CD4-positive, CD25-positive, alpha-beta regulatory T cell (primary cell): ENCODE data around the gene RFPL4AL1. TPM values are rescaled to one million over a fixed set of nuclear protein-coding genes. Genes with fewer than 3 reads are reported as not detected.
"Not testable (repeated sequence)": the region's sequence is repeated elsewhere in the genome, so short reads cannot be mapped to it uniquely, and the experiment has no call there.

Experiments
- ATAC-seq, 2 donors: fragments of 150-1000 bp; cut with Tn5 transposase; one replicate each; pipeline ENCODE4 v1.10.0; 2021; ENCODE audit warnings: low read depth in 2 of 2, moderate number of reproducible peaks in 2 of 2, moderate library complexity in 1 of 2
- DNase-seq, 3 donors: peaks; one replicate each; pipeline versions ENCODE4 v3.0.0 to v3.0.0-alpha.2; 2012 to 2022; ENCODE audit warnings: mixed read lengths in 1 of 3
- H3K27ac ChIP-seq: one replicate; pipeline ENCODE4 v1.7.0; 2013; ENCODE audit warnings: mild to moderate bottlenecking, low read length; ENCODE audit not compliant: insufficient read depth, poor library complexity, severe bottlenecking
- H3K27me3 ChIP-seq: one replicate; pipeline ENCODE4 v1.7.0; 2013; ENCODE audit warnings: low read length; ENCODE audit not compliant: control insufficient read depth, insufficient read depth
- H3K36me3 ChIP-seq: one replicate; pipeline ENCODE4 v1.7.0; 2013; ENCODE audit warnings: mild to moderate bottlenecking, low read length, moderate library complexity; ENCODE audit not compliant: control insufficient read depth, insufficient read depth
- H3K4me1 ChIP-seq: 2 replicates; pipeline ENCODE4 v1.7.0; 2013; ENCODE audit warnings: mild to moderate bottlenecking, low read length; ENCODE audit not compliant: insufficient read depth, control insufficient read depth, poor library complexity, severe bottlenecking
- H3K4me3 ChIP-seq: one replicate; pipeline ENCODE4 v1.7.0; 2013; ENCODE audit warnings: low read depth, mild to moderate bottlenecking, low read length, moderate library complexity
- H3K9me3 ChIP-seq, 2 experiments: 1 replicate in 1 of 2; 2 replicates in 1 of 2; pipeline ENCODE4 v1.7.0; 2013; ENCODE audit warnings: low read length in 2 of 2, mild to moderate bottlenecking in 1 of 2, moderate library complexity in 1 of 2; ENCODE audit not compliant: control insufficient read depth in 2 of 2
- H3K27ac Mint-ChIP-seq, 3 donors: one replicate each; pipeline ENCODE4 v1.8.0; 2020 to 2022; ENCODE audit warnings: mild to moderate bottlenecking in 3 of 3, mixed read lengths in 3 of 3, moderate library complexity in 2 of 3
- H3K27me3 Mint-ChIP-seq: one replicate; pipeline ENCODE4 v1.8.0; 2022; ENCODE audit warnings: mild to moderate bottlenecking, mixed read lengths
- H3K36me3 Mint-ChIP-seq: one replicate; pipeline ENCODE4 v1.8.0; 2020; ENCODE audit warnings: mixed read lengths
- H3K4me1 Mint-ChIP-seq, 4 donors: one replicate each; pipeline ENCODE4 v1.8.0; 2020 to 2022; ENCODE audit warnings: mixed read lengths in 4 of 4, mild to moderate bottlenecking in 1 of 4
- H3K4me3 Mint-ChIP-seq, 4 donors: one replicate each; pipeline ENCODE4 v1.8.0; 2020 to 2022; ENCODE audit warnings: mild to moderate bottlenecking in 4 of 4, mixed read lengths in 4 of 4, moderate library complexity in 3 of 4
- H3K9me3 Mint-ChIP-seq, 7 donors: one replicate each; pipeline ENCODE4 v1.8.0; 2020 to 2022; ENCODE audit warnings: mixed read lengths in 7 of 7, mild to moderate bottlenecking in 3 of 7, moderate library complexity in 2 of 7
- polyA plus RNA-seq, 4 donors: library from polyadenylated mRNA; unstranded; fragments of 300-500 nt; fragmentation: Illumina TruSeq; gene quantifications; one replicate each; pipeline ENCODE4 v1.2.3, GENCODE V29; 2021
- total RNA-seq: library from RNA; stranded (reverse); gene quantifications from one replicate; pipeline ENCODE4 v1.2.3, GENCODE V29; 2022

Gene RFPL4AL1
- total and polyA plus RNA-seq, 5 donors from 2014 or later = not detected

GRCh38 chr19:55756808-55757207 is 12.1 kb upstream of the RFPL4AL1 start:
- not testable (repeated sequence) for DNase-seq, H3K4me3 Mint-ChIP-seq, H3K27ac ChIP-seq, H3K9me3 ChIP-seq, ATAC-seq, H3K4me3 ChIP-seq, H3K4me1 ChIP-seq, H3K27ac Mint-ChIP-seq, H3K9me3 Mint-ChIP-seq, H3K4me1 Mint-ChIP-seq, H3K36me3 Mint-ChIP-seq, H3K27me3 Mint-ChIP-seq, H3K27me3 ChIP-seq, H3K36me3 ChIP-seq

DNA sequence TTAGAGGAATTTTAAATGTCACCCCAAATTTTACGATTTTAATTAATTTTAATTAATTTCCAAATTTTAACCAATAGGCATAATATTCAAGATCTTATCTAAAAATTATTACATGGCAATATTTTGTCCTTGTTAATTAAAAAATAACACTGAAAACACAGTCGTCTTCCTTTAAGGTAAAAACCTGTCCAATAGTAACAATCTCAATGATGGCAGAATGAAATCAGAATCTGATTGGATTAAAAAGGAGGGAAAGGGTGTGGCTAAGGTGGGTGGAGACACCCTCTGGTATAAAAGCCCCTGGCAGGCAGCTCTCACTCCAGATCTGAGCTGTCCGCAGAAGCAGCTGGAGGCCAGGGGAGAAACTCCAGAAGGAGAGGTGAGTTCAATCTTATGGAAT is 10.1 kb upstream of the RFPL4AL1 start, which contains the start of gene RFPL4A:
Gene RFPL4A, plus strand, starts transcription at position 301 of the 400 bp plus-strand sequence. CDS start 2,704 bp downstream, outside the sequence.
- H3K27me3 Mint-ChIP-seq, H3K4me1 Mint-ChIP-seq, H3K36me3 ChIP-seq, H3K4me3 ChIP-seq, H3K27ac ChIP-seq, H3K4me1 ChIP-seq, H3K9me3 ChIP-seq, H3K9me3 Mint-ChIP-seq, H3K27me3 ChIP-seq, H3K27ac Mint-ChIP-seq, DNase-seq, H3K4me3 Mint-ChIP-seq, ATAC-seq, H3K36me3 Mint-ChIP-seq: not testable (repeated sequence)

DNA sequence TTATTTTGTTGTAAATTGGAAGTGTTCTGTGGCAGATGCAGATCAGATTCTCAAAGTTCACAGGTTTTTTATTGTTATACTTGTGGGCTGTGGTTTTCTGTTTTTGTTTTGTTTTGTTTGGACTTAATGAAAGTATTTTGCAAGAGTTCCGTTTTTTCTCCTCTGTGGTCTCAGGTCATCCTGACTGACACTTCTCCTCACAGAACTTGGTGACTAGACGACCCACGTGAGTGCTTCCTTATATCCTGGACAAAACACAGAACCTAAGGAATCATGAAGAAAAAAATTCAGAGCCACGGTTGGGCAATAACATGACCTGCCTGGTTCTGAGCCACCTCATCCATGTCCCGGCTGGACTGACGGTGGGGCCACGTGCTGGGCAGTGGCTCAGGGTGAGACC is 2.5 kb upstream of the RFPL4AL1 start:
- no peak overlapping the region for H3K27ac ChIP-seq

GRCh38 chr19:55769632-55770031 is 714 bp downstream of the RFPL4AL1 start:
- not testable (repeated sequence) for ATAC-seq, H3K9me3 ChIP-seq, H3K4me3 Mint-ChIP-seq, H3K4me1 ChIP-seq, H3K9me3 Mint-ChIP-seq, H3K36me3 ChIP-seq, H3K27ac Mint-ChIP-seq, H3K27me3 ChIP-seq, DNase-seq, H3K4me1 Mint-ChIP-seq, H3K36me3 Mint-ChIP-seq, H3K27me3 Mint-ChIP-seq, H3K4me3 ChIP-seq, H3K27ac ChIP-seq

More for the DNA sequence above, 2.5 kb upstream of the RFPL4AL1 start:
- DNase-seq = no peak
- peaks cover 0 to 8% (median 0%) of the 10 kb centered on the region in 7 donors for H3K9me3 Mint-ChIP-seq
- Histone ChIP-seq H3K4me1 (no peaks in the 10 kb centered on the region), H3K4me3 (no peak overlapping the region), H3K9me3 (no peaks in the 10 kb centered on the region), H3K27me3 (no peaks in the 10 kb centered on the region), H3K36me3 (no peaks in the 10 kb centered on the region)
- H3K27ac Mint-ChIP-seq = no peak overlapping the region
- H3K27me3 Mint-ChIP-seq = peaks cover 4% of the 10 kb centered on the region
- H3K4me3 Mint-ChIP-seq = no peak overlapping the region
- H3K4me1 Mint-ChIP-seq = no peaks in the 10 kb centered on the region
- ATAC-seq = no peak
- H3K36me3 Mint-ChIP-seq = no peaks in the 10 kb centered on the region

GRCh38 chr19:55777528-55777927 is 8.6 kb downstream of the RFPL4AL1 start:
- H3K4me1 Mint-ChIP-seq = peaks cover 0 to 4% (median 0%) of the 10 kb centered on the region in 4 donors

DNA sequence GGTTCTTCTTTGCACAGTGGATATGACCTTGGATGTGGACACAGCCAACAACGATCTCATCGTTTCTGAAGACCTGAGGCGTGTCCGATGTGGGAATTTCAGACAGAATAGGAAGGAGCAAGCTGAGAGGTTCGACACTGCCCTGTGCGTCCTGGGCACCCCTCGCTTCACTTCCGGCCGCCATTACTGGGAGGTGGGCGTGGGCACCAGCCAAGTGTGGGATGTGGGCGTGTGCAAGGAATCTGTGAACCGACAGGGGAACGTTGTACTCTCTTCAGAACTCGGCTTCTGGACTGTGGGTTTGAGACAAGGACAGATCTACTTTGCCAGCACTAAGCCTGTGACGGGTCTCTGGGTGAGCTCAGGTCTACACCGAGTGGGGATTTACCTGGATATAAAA is 9.4 kb downstream of the RFPL4AL1 start:
- no peaks in the 10 kb centered on the region for H3K4me1 ChIP-seq
- DNase-seq = no peak
- H3K27ac Mint-ChIP-seq = no peak overlapping the region
- no peaks in the 10 kb centered on the region for H3K27me3 ChIP-seq
- ATAC-seq = no peak
- peaks cover 0 to 4% (median 0%) of the 10 kb centered on the region in 7 donors for H3K9me3 Mint-ChIP-seq
- H3K9me3 ChIP-seq = no peaks in the 10 kb centered on the region
- H3K4me3 ChIP-seq = no peak overlapping the region
- no peak overlapping the region for H3K27ac ChIP-seq
- no peaks in the 10 kb centered on the region for H3K36me3 Mint-ChIP-seq
- H3K4me1 Mint-ChIP-seq = peaks cover 0 to 4% (median 0%) of the 10 kb centered on the region in 4 donors
- H3K27me3 Mint-ChIP-seq = peaks cover 11% of the 10 kb centered on the region
- no peaks in the 10 kb centered on the region for H3K36me3 ChIP-seq
- H3K4me3 Mint-ChIP-seq = no peak overlapping the region

More at GRCh38 chr19:55777528-55777927, 8.6 kb downstream of the RFPL4AL1 start:
- Histone ChIP-seq H3K36me3 (no peaks in the 10 kb centered on the region), H3K4me3 (no peak overlapping the region), H3K27me3 (no peaks in the 10 kb centered on the region), H3K4me1 (no peaks in the 10 kb centered on the region), H3K9me3 (no peaks in the 10 kb centered on the region), H3K27ac (no peak overlapping the region)
- Mint-ChIP-seq H3K4me3 (no peak overlapping the region), H3K9me3 (peaks cover 0 to 2% (median 0%) of the 10 kb centered on the region in 7 donors), H3K27me3 (peaks cover 11% of the 10 kb centered on the region), H3K36me3 (no peaks in the 10 kb centered on the region), H3K27ac (no peak overlapping the region)
- DNase-seq (no peak), ATAC-seq (no peak)

DNA sequence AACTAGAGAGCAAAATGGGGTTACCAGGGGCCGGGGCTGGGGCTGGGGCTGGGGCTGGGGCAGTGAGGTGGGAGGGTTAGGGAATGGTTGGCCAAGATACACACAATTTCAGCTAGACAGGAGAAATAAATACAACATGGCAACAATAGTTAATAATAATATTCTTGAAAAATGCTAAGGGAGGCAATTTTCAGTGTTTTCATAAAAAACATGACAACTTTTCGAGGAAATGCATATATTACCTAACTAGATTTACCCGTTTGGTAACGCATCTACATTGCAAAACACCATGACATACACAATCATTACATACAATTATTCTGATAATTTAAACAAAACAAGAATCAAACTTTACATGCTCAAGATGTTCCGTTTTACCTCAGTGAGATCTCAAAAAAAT is 12.2 kb downstream of the RFPL4AL1 start:
- H3K27me3 ChIP-seq = no peaks in the 10 kb centered on the region
- H3K27ac Mint-ChIP-seq = no peak overlapping the region
- H3K4me1 Mint-ChIP-seq = no peaks in the 10 kb centered on the region
- H3K27me3 Mint-ChIP-seq = peaks cover 4% of the 10 kb centered on the region
- no peaks in the 10 kb centered on the region for H3K9me3 ChIP-seq
- no peak overlapping the region for H3K27ac ChIP-seq
- H3K9me3 Mint-ChIP-seq = peaks cover 0 to 5% (median 0%) of the 10 kb centered on the region in 7 donors
- H3K4me3 Mint-ChIP-seq = no peak overlapping the region
- DNase-seq = no peak
- H3K36me3 ChIP-seq = no peaks in the 10 kb centered on the region
- ATAC-seq = no peak
- no peak overlapping the region for H3K4me3 ChIP-seq
- no peaks in the 10 kb centered on the region for H3K4me1 ChIP-seq
- no peaks in the 10 kb centered on the region for H3K36me3 Mint-ChIP-seq

- Histone ChIP-seq H3K4me1 (no peaks in the 10 kb centered on the region), H3K36me3 (no peaks in the 10 kb centered on the region), H3K9me3 (no peaks in the 10 kb centered on the region), H3K27me3 (peaks cover 2% of the 10 kb centered on the region), H3K4me3 (no peak overlapping the region), H3K27ac (no peak overlapping the region)
- DNase-seq (no peak), ATAC-seq (no peak)
- H3K36me3 Mint-ChIP-seq = no peaks in the 10 kb centered on the region
- peaks cover 0 to 5% (median 0%) of the 10 kb centered on the region in 7 donors for H3K9me3 Mint-ChIP-seq
- H3K4me1 Mint-ChIP-seq = peaks cover 0 to 5% (median 0%) of the 10 kb centered on the region in 4 donors
- H3K27me3 Mint-ChIP-seq = peaks cover 4% of the 10 kb centered on the region
- H3K27ac Mint-ChIP-seq = no peak overlapping the region
- no peak overlapping the region for H3K4me3 Mint-ChIP-seq
These were observed 26.1 kb downstream of the RFPL4AL1 start for GRCh38 chr19:55795021-55795420.
